ENCODE measurements around the gene DNAI4.
A peak's percentile ranks its signal among the peaks of the same experiment; 100 is the strongest.

DNAI4 gene

GRCh38 chr1:66944330-66945274 is 19.9 kb upstream of the DNAI4 start:
- TF ChIP-seq CTCF (conservative IDR thresholded peaks at IDR 0.05), result no peak
- no peak overlapping the region for H3K27ac ChIP-seq

GRCh38 chr1:66943361-66943969 is 18.8 kb upstream of the DNAI4 start:
- H3K27ac ChIP-seq, result no peak overlapping the region
- TF ChIP-seq CTCF (conservative IDR thresholded peaks at IDR 0.05), result no peak

GRCh38 chr1:66940981-66941380 is 16.3 kb upstream of the DNAI4 start:
- no peak overlapping the region for H3K27ac ChIP-seq
- TF ChIP-seq CTCF (conservative IDR thresholded peaks at IDR 0.05), result no peak

GRCh38 chr1:66938613-66939012 is 14.0 kb upstream of the DNAI4 start:
- no peak overlapping the region for H3K27ac ChIP-seq
- TF ChIP-seq CTCF (conservative IDR thresholded peaks at IDR 0.05), result no peak

- no peak for TF ChIP-seq CTCF (conservative IDR thresholded peaks at IDR 0.05)
- H3K27ac ChIP-seq, result no peak overlapping the region
These were observed 13.0 kb upstream of the DNAI4 start for GRCh38 chr1:66937529-66938234.

- H3K27ac ChIP-seq, result peak overlapping the region; percentile 93
- TF ChIP-seq CTCF (conservative IDR thresholded peaks at IDR 0.05), result no peak
These were observed 9.4 kb upstream of the DNAI4 start for GRCh38 chr1:66933887-66934700.
